8988T (cell line): ENCODE data around the gene RNF224.

Source experiments
- DNase-seq: peaks from one replicate; pipeline ENCODE4 v3.0.0; 2011

The RNF224 gene

GRCh38 chr9:137192859-137193258 is 34.4 kb upstream of the RNF224 start:
- DNase-seq: no peak

DNA sequence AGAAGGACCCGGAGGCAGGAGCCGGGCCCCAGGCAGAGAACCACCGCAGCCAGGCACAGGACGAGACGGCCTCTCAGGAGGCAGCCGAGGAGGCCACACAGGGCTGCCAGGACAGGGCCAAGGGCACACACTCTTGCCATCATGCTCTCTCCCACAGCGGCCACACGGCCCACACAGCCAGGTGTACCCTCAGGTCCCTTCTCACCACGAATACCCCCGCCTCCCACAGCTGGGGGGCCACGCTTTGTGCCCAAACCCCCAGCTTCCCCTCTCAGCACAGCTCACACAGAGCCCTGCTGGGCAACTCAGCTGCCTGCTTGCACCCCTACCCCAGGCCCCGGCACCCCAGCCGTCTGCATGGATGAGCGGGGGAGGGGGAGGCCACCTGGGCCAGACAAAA is 33.5 kb upstream of the RNF224 start:
- no peak for DNase-seq

DNA sequence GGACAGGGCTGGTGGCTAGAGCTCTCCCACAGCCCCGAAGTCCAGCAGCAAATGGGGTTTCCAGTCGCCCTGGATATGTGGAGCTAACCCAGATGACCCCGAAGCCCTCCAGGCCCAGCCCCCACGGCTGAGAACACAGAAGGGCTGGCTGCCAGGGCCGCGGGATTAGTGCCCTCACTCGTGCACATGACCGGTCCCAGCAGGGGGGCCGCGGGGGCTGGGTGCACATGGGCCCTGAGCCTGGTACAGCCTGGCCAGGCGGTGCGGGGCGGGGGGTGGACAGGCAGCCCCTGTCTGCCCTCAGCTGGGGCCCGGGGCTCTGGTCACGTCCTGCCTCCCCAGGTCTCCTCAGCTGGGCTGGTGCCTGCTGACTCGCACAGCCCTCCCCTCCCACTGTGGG is 32.9 kb upstream of the RNF224 start:
- no peak for DNase-seq

DNA sequence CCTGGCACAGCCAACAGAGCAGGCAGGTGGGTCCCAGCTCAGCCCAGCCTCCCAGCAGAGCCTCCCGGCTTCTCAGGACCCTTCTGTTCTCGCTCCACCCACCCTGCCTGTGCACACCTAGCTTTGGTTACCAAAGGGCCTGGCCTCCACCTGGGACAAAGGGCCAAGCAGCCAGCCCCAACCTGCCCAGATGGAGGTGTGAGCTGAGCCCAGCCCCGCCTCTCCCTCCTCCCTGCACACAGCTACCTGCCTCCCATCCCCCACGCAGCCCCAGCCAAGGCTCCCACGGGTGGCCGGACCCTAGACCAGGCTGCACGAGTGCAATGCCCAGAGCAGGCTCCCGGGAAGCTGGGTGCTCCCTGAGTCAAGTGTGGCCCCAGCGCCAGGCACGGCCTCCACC is 32.4 kb upstream of the RNF224 start:
- no peak for DNase-seq

DNA sequence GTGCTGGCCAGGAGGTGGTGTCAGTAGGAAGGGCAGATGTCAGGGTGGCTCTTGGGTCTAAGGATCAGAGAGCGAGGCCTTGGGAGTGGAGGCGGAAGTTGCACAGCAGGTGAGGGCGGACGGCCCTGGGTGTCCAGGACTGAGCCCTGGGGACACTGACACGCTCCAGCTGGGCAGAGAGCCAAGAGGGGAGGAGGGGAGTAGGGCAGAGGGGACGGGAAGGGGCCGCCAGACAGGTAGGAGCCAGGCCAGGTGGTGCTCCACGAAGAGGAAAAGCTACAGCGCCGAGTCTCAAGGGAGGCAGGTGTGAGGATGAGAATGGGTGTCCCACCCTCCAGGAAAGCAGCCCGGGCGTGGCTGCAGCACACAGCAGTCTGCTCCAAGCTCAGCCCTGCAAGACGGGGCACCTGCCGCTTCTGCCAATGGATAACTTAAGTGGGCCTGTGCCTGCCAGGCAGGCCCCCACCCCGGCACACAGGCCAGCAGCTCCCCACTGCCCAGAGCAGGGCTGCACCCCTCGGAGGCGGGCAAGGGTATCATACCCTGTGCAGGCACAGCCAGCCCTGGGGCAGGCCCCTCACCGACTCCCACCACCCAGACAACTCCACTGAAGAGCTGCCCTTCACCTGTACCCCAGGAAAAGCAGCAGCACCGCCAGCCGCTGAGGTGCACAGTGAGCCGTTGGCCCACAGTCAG is 31.6 kb upstream of the RNF224 start:
- no peak for DNase-seq

- DNase-seq: peak; percentile 37
Measured at GRCh38 chr9:137198051-137198901, 29.0 kb upstream of the RNF224 start.

GRCh38 chr9:137198902-137199283 is 28.4 kb upstream of the RNF224 start:
- DNase-seq: peak; percentile 41

DNA sequence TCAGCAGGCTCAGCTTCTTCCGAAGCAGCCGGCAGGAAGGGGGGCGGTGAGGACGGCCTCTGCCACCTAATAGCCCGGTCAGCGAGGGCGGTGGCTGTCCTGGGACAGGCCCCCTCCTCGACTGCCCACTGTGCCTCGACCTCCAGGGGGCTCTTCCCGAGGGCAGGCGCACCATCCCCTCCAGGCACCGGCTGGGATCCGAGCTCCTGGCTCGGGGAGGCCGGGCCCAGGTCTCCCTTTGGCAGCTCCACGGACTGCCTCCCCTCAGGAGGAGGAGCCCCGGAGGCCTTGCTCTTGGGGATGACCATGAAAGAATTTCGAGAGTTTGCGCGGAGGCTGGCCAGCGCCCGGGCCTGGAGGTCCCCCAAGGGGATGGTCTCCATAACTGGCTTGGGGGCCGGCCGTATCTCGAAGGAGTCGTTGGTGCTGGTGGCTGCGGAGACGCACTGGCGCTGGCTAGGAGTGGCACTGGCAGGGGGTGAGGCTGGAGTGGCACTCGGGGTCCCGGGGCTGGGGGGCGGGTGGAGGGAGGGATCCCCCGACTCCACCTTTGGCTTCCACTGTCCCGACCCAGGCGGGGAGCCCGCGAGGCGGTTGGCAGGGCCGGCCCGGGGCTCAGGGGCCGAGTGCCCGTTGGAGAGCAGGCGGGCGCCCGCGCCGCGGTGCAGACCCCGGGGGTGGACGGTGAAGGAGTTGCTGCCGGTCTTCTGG is 27.7 kb upstream of the RNF224 start:
- DNase-seq: peak; percentile 47

DNA sequence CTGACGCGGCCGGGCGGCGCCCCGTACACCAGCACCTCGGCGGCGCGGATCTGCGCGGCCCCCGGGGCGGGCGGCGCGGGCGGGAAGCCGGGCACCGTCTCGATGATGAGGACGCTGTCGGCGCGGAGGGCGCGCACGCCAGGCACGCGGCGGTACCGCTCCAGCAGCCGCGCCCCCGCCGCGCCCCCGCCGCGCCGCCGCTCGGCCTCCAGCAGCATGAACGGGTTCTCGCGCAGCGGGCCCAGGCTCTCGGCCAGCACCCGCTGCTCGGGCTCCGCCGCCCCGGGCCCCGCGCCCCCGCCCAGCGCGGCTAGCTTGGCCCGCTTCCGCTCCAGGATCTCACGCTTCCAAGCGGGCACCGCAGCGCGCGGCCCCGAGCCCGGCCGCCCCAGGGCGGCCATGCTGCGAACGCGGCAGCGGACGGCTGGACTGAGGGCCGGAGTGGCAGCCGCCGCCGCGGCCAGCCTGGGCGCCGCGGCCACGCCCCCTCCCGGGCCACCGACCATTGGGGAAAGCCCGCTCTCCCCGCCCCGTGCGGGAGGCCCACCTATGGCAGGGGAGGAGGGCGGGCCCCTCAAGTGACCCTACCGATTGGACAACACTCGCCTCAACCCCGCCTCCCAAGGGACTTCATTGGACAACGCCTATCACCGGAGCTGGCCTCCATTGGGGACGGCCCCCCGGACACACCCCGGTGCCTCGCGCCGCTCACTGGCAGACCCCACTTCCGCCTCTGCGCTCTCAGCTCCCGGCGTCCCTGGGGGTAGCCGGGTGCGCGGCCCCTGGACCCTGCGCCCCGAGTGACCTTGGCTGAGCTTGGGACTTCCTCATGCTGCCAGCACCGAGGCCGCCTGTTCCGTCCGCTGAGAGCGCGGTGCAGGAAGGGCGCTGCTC is 26.7 kb upstream of the RNF224 start, which contains the start of gene TPRN:
Gene TPRN (minus strand): TSS at position 431 of the 894 bp plus-strand sequence. CDS start 30 bp downstream, at position 401.
- DNase-seq: peak; percentile 100

DNA sequence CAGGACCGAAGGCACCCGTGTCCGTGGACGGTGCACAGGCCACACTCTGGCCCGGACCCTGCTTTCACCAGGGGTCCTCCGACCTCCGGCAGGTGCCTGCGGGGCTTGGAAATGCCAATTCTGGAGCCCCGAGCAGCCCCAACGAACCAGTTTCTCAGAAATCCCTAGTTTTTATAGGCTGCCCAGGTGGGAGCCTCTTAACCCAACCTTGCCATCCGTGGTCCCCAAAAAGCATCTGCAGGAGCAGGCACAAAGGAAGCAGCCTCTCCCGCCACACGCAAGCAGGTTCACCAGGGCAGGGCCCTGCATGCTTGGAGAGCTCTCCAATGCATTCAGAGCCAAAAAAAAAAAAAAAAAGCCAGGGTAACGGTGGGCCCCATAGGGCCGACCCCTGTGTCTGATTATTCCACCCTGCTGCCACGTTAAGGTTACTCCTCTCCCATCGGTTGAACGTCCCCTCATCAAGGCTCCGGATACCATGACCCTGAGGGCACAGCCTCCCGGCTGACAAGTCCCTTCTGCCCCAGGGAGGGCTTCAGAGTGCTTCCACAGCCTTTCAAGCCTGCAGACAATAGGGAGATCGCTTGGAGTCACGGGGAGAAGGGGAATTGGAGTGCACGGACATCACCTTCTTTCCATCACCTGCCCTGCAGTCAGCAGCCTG is 26.0 kb upstream of the RNF224 start:
- DNase-seq: peak; percentile 41

DNA sequence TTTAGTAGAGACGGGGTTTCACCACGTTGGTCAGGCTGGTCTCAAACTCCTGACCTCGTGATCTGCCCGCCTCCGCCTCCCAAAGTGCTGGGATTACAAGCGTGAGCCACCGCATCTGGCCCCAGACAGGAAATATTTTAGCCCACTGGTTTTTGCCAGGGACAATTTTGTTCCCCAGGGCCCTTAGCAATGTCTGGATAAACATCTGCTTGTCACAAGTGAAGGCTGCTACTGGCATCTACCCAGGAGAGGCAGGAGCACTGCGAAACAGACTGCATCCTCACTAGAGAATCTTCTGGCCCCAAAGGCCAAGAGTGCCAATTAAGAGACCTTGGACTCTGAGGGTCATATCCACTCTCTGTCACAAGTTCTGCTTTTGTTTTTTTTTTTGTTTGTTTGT is 24.3 kb upstream of the RNF224 start:
- DNase-seq: no peak

DNA sequence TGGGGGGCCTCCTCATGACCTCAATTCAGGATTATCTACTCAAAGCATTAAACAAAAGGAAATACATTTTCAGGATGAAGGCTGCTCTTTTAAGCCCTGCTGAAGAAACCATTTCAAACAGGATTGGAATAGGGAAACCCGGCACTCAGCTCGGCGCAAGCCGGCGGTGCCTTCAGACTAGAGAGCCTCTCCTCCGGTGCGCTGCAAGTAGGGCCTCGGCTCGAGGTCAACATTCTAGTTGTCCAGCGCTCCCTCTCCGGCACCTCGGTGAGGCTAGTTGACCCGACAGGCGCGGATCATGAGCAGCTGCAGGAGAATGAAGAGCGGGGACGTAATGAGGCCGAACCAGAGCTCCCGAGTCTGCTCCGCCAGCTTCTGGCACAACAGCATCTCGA is 22.6 kb upstream of the RNF224 start:
- DNase-seq: peak; percentile 47

DNA sequence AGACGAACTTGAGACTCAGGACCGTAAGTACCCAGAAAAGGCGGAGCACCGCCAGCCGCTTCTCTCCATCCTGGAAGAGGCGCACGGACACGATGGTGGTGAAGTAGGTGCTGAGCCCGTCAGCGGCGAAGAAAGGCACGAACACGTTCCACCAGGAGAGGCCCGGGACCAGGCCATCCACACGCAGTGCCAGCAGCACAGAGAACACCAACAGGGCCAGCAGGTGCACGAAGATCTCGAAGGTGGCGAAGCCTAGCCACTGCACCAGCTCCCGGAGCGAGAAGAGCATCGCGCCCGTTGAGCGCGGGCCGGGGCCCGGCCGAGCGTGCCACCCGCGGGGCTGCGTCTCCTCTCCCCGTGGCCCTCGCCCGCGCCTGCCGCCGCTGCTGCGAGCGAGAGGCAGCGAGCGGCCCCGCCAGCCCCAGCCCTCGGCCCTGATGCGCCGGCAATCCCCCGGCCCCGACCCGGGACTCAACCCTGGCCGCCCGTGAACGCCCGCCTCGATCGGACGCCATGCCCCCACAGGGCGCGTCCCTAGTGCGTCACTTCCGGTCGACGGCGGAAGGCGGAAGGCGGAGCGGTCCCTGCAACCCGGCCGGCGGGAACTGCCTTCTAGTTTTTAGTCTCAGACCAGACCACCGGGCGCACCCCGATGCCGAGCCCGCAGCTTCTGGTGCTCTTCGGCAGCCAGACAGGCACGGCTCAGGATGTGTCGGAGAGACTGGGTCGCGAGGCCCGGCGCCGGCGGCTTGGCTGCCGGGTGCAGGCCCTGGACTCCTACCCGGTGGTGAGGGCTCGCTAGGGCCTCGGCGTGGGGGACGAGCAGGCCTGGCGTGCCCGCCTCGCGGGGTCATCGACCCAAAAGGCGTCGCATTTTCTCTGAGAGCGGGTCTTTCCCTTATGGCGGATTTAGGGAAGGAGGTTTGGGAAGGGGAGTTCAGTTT is 21.9 kb upstream of the RNF224 start, which contains the start of the genes NDOR1 and TMEM203:
Gene NDOR1 (plus strand): TSS at position 575 of the 944 bp plus-strand sequence. CDS start 78 bp downstream, at position 653.
Gene TMEM203 (minus strand): TSS at position 523 of the 944 bp plus-strand sequence. CDS start 234 bp downstream, at position 289.
- peak; percentile 99 for DNase-seq

- DNase-seq: no peak
Measured at GRCh38 chr9:137206602-137207001, 20.7 kb upstream of the RNF224 start.

- no peak for DNase-seq
Measured at GRCh38 chr9:137211532-137211931, 15.8 kb upstream of the RNF224 start.

GRCh38 chr9:137212520-137212919 is 14.8 kb upstream of the RNF224 start:
- DNase-seq: peak; percentile 79

DNA sequence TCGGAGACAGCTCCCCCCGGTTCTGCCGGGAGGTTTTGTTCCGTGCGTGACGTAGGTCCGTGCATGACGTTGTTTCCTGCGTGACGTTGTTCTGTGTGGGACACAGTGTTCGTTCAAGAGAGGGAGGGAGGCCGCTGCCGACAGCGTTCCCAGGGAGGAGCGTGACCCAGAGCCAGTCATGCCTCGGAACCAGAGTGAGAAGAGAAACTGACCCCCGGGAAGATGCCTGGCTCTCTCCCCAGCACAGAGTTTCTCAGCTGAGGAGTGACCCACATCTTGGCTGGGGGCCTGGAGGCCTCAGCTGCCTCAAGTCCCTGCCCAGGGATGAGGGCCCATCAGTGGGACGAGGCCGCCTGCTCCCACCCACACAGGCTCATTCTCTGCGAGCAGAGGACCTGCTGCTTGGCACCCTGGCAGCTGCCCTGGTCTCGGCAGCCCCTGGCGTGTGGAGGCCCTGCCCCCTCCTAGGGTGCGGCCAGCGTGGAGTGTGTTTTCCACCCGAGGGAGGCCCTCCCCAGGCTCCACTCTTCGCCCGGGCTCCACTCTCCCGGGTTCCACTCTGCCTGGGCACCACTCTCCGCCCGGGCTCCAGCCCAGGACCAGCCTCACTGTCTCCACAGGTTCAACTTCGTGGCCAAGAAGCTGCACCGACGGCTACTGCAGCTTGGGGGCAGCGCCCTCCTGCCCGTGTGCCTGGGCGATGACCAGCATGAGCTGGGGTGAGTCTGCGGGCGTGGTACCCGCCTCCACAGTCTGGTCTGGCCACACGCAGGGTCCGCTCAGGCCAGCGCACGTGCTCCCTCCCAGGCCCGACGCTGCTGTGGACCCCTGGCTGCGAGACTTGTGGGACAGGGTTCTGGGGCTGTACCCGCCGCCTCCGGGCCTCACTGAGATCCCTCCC is 13.9 kb upstream of the RNF224 start:
- peak; percentile 90 for DNase-seq

GRCh38 chr9:137214620-137215019 is 12.7 kb upstream of the RNF224 start:
- no peak for DNase-seq
